Neutrophil (primary cell): ENCODE results near the gene NOCT.

ENCODE experiments used
- H3K27ac ChIP-seq: fragments of 200-600 bp; sonication (generic); 2 replicates; pipeline ENCODE4 v1.5.1; 2016; ENCODE audit warnings: mild to moderate bottlenecking, moderate library complexity
- H3K27me3 ChIP-seq: fragments of 200-600 bp; sonication (generic); 2 replicates; pipeline ENCODE4 v1.6.0; 2016; ENCODE audit warnings: mild to moderate bottlenecking
- H3K36me3 ChIP-seq: fragments of 200-600 bp; sonication (generic); 2 replicates; pipeline ENCODE4 v1.5.1; 2017
- H3K4me1 ChIP-seq, 2 experiments: fragments of 200-600 bp in 1 of 2; sonication (generic) in 1 of 2; 1 replicate in 1 of 2; 2 replicates in 1 of 2; pipeline versions ENCODE4 v1.5.1 to v1.6.1; 2013 to 2016; ENCODE audit warnings: low read depth in 1 of 2, low read length in 1 of 2, mild to moderate bottlenecking in 1 of 2, moderate library complexity in 1 of 2; ENCODE audit not compliant: control insufficient read depth in 1 of 2, insufficient read depth in 1 of 2
- H3K4me3 ChIP-seq, 2 experiments: fragments of 200-600 bp in 1 of 2; sonication (generic) in 1 of 2; 1 replicate in 1 of 2; 2 replicates in 1 of 2; pipeline ENCODE4 v1.5.1; 2013 to 2016; ENCODE audit warnings: low read depth in 1 of 2, low read length in 1 of 2, mild to moderate bottlenecking in 1 of 2, moderate library complexity in 1 of 2
- H3K9me3 ChIP-seq: fragments of 200-600 bp; sonication (generic); 2 replicates; pipeline ENCODE4 v1.5.1; 2016
- TF ChIP-seq, protein P1 (sequence below): fragments of 200-600 bp; sonication (generic); IDR thresholded peaks from 2 replicates; pipeline ENCODE4 v1.5.1; 2016; ENCODE audit warnings: antibody characterized with exemption

NOCT gene

DNA sequence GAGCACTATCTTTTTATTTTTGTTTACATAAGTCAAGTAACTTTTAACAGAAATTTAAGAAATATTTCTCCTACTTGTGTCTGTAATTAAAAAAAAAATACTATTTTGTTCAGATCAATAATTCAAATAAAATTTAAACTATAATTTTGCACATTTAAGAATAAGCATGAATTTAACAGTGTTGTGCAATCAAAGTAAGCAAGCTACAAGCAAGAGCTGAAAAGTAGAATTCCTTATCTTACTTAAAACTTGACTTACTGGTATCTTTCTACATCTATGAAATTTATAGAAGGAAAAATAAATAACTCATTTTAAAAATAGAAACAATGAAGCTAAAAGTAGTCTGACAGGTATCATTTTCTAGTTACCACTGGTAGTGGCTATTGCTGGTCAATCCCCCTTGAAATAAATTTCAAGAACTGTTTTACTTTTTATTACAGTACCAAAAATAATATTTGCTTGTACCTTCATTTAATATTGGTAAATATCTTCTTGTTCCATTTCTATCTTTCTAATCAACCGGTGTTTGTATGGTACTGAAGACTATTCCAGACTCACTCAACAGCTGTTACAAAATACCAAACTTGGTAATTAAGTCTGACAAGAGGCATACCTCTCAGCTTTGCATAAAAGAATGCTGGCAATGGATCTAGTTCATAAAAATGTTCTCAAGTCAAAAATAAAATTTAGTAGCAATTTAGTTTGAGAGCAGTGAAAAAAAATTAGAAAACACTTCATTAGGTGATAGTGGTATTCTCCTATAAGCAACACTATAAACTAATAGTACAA, 62.2 kb downstream of the NOCT start:
- Histone ChIP-seq H3K9me3 (no peaks in the 10 kb centered on the region), H3K27me3 (no peaks in the 10 kb centered on the region), H3K4me3 (no peak overlapping the region), H3K4me1 (peaks cover 26 to 39% of the 10 kb centered on the region in 2 experiments), H3K36me3 (peaks cover 11% of the 10 kb centered on the region), H3K27ac (no peak overlapping the region)
- TF ChIP-seq, protein P1, sequence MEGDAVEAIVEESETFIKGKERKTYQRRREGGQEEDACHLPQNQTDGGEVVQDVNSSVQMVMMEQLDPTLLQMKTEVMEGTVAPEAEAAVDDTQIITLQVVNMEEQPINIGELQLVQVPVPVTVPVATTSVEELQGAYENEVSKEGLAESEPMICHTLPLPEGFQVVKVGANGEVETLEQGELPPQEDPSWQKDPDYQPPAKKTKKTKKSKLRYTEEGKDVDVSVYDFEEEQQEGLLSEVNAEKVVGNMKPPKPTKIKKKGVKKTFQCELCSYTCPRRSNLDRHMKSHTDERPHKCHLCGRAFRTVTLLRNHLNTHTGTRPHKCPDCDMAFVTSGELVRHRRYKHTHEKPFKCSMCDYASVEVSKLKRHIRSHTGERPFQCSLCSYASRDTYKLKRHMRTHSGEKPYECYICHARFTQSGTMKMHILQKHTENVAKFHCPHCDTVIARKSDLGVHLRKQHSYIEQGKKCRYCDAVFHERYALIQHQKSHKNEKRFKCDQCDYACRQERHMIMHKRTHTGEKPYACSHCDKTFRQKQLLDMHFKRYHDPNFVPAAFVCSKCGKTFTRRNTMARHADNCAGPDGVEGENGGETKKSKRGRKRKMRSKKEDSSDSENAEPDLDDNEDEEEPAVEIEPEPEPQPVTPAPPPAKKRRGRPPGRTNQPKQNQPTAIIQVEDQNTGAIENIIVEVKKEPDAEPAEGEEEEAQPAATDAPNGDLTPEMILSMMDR = no peak

DNA sequence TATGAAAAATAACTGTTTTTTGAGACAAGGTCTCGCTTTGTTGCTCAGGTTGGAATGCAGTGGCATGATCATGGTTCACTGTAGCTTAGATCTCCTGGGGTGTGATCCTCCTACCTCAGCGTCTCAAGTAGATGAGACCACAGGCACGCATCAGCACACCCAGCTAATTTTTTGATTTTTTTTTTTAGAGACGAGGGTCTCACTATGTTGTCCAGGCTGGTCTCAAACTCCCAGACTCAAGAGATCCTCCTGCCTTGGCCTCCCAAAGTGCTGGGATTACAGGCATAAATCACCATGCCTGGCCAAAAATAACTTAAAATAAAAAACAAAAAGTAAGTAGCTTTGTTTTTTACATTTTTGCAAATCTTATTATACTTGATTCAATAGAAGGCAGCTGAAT, 63.3 kb downstream of the NOCT start:
- Histone ChIP-seq H3K9me3 (no peaks in the 10 kb centered on the region), H3K36me3 (peaks cover 5% of the 10 kb centered on the region), H3K27me3 (no peaks in the 10 kb centered on the region), H3K27ac (no peak overlapping the region), H3K4me3 (no peak overlapping the region), H3K4me1 (peaks cover 37 to 45% of the 10 kb centered on the region in 2 experiments)
- TF ChIP-seq, protein P1 = no peak

DNA sequence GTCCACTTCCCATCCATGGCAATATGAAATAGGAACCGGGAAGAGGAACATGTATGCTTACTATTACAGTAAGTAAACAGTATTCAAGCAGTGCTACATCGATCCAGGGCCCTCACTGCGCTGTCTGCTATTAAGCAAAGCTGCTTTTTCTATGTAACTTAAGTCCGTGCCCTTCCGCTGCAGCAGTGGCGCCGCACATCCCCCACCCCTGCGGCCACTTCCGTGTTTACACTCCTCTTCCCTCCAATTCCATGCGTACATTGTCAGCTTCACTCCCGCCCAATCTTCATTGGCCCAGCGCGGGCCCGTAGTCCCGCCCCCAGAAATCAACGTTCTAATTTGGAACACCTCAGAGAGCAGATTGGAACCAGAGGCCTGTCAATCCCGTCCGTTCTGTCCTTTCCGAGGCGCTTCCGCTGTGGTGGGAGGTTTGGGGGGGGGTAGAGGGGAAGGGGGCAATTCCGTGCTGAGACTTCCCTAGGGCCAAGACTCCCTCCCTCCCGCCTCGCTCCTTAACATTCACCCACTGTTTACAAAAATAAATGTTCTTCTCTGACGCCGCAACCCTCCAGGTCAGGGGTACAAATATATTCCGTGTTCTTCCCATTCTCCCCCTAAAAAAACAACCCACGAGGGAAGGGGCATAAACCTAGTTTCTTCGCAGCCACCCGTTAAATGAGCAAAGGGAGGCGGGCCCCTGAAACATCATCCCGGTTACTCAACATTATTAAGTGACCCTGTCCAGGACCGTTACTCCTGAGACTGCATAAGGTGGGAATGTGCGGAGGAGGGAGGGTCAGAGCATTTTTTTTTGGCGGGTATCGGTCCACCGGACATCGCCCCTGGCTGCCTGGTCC, 67.4 kb downstream of the NOCT start:
- H3K27ac ChIP-seq = peak overlapping the region; percentile 92
- H3K9me3 ChIP-seq = no peaks in the 10 kb centered on the region
- no peaks in the 10 kb centered on the region for H3K36me3 ChIP-seq
- H3K27me3 ChIP-seq = no peaks in the 10 kb centered on the region
- peak overlapping the region; percentile 70 to 78 for H3K4me3 ChIP-seq
- peaks cover 38 to 40% of the 10 kb centered on the region in 2 experiments for H3K4me1 ChIP-seq
- TF ChIP-seq, protein P1 = peak; percentile 17

DNA sequence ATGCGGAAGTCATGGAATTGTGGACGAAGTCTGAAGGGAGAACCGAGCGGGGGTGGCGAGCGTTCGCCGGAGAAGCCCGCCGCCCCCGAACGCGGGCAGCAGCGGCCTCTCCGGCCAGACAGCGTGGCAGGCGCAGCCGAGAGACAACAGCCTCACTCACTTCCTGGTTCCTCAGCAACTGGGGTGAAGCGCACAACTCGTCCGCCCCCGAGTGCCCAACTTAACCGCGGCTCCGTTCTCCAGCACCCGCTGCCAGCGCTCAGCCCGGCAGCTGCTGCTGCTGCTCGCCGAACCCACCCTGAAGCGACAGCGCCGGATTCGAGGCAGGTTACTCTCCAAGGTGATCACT, 68.0 kb downstream of the NOCT start:
- TF ChIP-seq, protein P1 = no peak
- Histone ChIP-seq H3K4me1 (peaks cover 38 to 40% of the 10 kb centered on the region in 2 experiments), H3K27ac (peak overlapping the region; percentile 92), H3K36me3 (no peaks in the 10 kb centered on the region), H3K27me3 (no peaks in the 10 kb centered on the region), H3K4me3 (peak overlapping the region; percentile 70 to 78), H3K9me3 (no peaks in the 10 kb centered on the region)

DNA sequence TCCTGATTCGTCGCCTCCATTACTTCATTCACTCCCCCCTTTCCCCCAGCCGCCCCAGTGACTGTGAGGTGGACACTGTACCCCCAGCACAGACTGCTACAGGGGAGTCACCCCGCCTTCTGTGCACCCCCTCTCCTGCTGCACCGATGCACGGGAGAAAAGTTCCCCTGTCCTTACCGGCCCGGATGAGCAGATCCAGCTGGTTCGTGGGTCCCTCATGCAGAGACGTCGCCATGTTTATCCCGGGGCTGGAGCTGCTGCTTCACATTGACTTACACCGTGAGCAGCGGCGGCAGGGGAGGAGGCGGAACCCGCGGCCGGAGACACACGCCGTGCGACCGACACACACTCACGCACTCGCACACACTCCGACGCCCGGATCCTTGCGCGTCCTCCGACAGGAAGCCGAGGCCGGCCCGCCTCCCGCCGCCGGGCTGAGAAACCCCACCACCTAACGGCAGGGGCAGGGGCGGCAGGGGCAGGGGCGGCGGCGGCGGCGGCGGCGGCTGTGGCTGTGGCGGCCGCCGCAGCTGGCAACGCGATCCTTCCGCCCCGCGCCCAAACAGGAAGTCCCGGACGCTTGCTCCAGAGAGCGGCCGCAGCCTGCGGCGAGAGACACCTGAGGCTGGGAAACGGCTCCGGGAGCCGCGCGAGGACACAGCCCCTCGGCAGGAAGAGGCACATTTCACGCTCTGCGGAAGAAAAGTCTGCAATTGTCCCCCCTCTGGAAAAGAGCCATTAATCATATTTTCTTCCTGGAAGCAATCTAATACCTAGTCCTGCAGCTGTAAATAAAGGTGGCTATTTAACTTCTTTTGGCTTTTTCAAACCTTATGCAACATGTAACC, 68.6 kb downstream of the NOCT start:
- TF ChIP-seq, protein P1 = peak; percentile 35
- Histone ChIP-seq H3K27me3 (no peaks in the 10 kb centered on the region), H3K9me3 (no peaks in the 10 kb centered on the region), H3K36me3 (no peaks in the 10 kb centered on the region), H3K27ac (peak overlapping the region; percentile 92), H3K4me3 (peak overlapping the region; percentile 70 to 78), H3K4me1 (peaks cover 38 to 40% of the 10 kb centered on the region in 2 experiments)
